Measurements from ENCODE around the gene GPR156.
A peak's percentile ranks its signal among the peaks of the same experiment; 100 is the strongest.

- TF ChIP-seq EP300 (IDR thresholded peaks at IDR 0.05) (no peak), POLR2A (IDR thresholded peaks at IDR 0.05) (no peak), CTCF (IDR thresholded peaks at IDR 0.05) (no peak), POLR2AphosphoS5 (IDR thresholded peaks at IDR 0.05) (peak in 2 of 3 donors; percentile 47 to 54)
These were observed 137.8 kb downstream of the GPR156 start for GRCh38 chr3:120147072-120147871.
